ENCODE measurements around the gene SLC1A5.
"Not testable (repeated sequence)": the region's sequence is repeated elsewhere in the genome, so short reads cannot be mapped to it uniquely, and the experiment has no call there.

SLC1A5 gene

GRCh38 chr19:46782355-46783019 lies 5.9 kb downstream of the SLC1A5 start:
- no peak for DNase-seq
- TF ChIP-seq EZH2phosphoT487 (IDR thresholded peaks at IDR 0.05; ENCODE audit: low read length), result no peak
- TF ChIP-seq CTCF (IDR thresholded peaks at IDR 0.05; ENCODE audit: low read length), result no peak
- no peak for TF ChIP-seq EZH2 (optimal IDR thresholded peaks at IDR 0.05; ENCODE audit: low read depth, low read length)
- Histone ChIP-seq H4K20me1 (ENCODE audit: insufficient read depth, low read length) (peaks cover 17% of the 10 kb centered on the region), H3K9me3 (replicated peaks; ENCODE audit: insufficient read depth, low read length) (no peaks in the 10 kb centered on the region), H3K27ac (ENCODE audit: low read length) (no peak overlapping the region), H3K36me3 (replicated peaks; ENCODE audit: insufficient read depth, low read length) (peaks cover 24% of the 10 kb centered on the region), H2AFZ (ENCODE audit: low read length) (no peak overlapping the region), H3F3A (ENCODE audit: insufficient read depth, low read length) (peaks cover 38% of the 10 kb centered on the region), H3K4me1 (ENCODE audit: low read length) (peaks cover 11% of the 10 kb centered on the region; the same call in 1 of the 2 replicates), H3K9ac (ENCODE audit: low read length) (no peak overlapping the region), H3K4me3 (ENCODE audit: low read length) (no peak overlapping the region), H3K9me2 (replicated peaks; ENCODE audit: insufficient read depth, low read length) (no peaks in the 10 kb centered on the region), H3K79me2 (ENCODE audit: low read length) (peaks cover 74% of the 10 kb centered on the region), H3K27me3 (replicated peaks; ENCODE audit: insufficient read depth, low read length) (no peaks in the 10 kb centered on the region), H3K4me2 (ENCODE audit: low read depth, low read length) (no peak overlapping the region)

DNA sequence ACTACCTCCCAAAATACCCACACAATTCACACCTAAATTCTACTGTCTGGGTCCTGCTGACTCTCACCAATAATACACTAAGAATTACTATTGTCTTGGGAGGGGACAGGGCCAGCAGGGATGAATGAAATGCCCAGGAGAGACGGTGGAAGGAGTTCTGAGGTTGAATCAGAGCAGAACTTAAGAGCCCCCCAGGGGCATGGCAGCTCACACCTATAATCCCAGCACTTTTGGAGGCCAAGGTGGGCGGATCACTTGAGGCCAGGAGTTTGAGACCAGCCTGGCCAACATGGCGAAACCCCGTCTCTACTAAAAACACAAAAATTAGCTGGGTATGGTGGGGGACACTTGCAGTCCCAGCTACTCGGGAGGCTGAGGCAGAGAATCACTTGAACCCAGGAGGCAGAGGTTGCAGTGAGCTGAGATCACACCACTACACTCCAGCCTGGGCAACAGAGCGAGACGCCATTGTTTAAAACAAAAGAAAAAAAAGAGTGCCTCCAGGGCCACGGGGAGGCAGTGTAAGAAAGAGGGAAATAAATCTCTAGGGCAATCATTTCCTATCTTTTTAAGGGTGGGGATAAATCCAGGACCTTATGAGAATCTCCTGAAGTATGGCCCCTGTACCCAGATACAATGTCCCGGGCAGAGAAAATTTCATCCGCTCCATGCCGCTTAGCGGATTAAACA lies 10.3 kb downstream of the SLC1A5 start:
- H4K20me1 ChIP-seq (ENCODE audit: insufficient read depth, low read length), result peaks cover 10% of the 10 kb centered on the region
- H3K4me1 ChIP-seq (ENCODE audit: low read length); H3K9me3 ChIP-seq (replicated peaks; ENCODE audit: insufficient read depth, low read length); DNase-seq; H3K27ac ChIP-seq (ENCODE audit: low read length); H3K4me2 ChIP-seq (ENCODE audit: low read depth, low read length); H3K9me2 ChIP-seq (replicated peaks; ENCODE audit: insufficient read depth, low read length); H3K9ac ChIP-seq (ENCODE audit: low read length); H2AFZ ChIP-seq (ENCODE audit: low read length); H3K27me3 ChIP-seq (replicated peaks; ENCODE audit: insufficient read depth, low read length); H3K4me3 ChIP-seq (ENCODE audit: low read length): not testable (repeated sequence)
- peaks cover 17% of the 10 kb centered on the region for H3F3A ChIP-seq (ENCODE audit: insufficient read depth, low read length)
- peaks cover 27% of the 10 kb centered on the region for H3K36me3 ChIP-seq (replicated peaks; ENCODE audit: insufficient read depth, low read length)
- peaks cover 37% of the 10 kb centered on the region for H3K79me2 ChIP-seq (ENCODE audit: low read length)

DNA sequence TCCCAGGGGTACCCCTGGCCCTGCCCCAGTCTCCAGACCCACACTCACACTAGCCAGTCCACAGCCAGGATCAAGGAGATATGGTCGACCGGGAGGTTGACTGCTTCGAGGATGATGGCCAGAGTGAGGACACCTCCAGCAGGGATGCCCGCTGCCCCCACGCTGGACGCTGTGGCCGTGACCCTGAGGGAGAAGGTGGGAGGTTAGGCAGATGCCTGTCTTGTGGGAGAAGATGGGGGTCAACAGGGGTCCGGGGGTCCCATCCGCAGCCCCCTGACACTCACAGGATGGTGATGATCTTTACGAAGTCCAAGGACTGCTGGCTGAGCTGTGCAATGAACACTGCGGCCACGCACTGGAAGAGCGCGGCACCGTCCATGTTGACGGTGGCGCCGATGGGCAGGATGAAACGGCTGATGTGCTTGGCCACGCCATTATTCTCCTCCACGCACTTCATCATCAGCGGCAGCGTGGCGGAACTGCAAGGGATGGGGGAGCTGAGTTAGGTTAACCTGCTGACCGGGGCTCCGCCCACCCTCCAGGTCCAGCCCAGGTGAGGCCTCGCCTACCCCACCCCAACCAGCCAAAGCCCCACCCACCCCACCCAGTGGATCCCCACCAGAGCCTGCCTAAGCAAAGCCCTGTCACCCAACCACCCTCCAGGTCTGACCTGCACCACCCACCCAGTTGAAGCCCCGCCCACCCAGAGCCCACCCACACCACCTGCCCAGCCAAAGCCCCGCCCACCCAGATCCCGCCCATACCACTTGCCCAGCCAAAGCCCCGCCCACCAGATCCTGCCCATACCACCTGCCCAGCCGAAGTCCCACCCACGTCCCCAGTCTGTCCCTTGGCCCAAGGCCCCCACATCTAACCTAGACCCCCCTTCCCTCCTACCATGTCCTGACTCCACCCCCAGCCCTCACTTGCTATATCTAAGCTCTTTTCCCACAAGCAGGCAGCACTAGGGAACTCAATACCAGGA lies 11.2 kb downstream of the SLC1A5 start:
- no peak for DNase-seq
- H3K36me3 ChIP-seq (replicated peaks; ENCODE audit: insufficient read depth, low read length), result peaks cover 19% of the 10 kb centered on the region
- H2AFZ ChIP-seq (ENCODE audit: low read length), result no peak overlapping the region
- no peak overlapping the region for H3K4me3 ChIP-seq (ENCODE audit: low read length)
- H3K4me2 ChIP-seq (ENCODE audit: low read depth, low read length), result no peak overlapping the region
- no peak overlapping the region for H3K9ac ChIP-seq (ENCODE audit: low read length)
- no peaks in the 10 kb centered on the region for H3K9me2 ChIP-seq (replicated peaks; ENCODE audit: insufficient read depth, low read length)
- H3F3A ChIP-seq (ENCODE audit: insufficient read depth, low read length), result peaks cover 20% of the 10 kb centered on the region
- no peaks in the 10 kb centered on the region for H3K9me3 ChIP-seq (replicated peaks; ENCODE audit: insufficient read depth, low read length)
- no peak overlapping the region for H3K27ac ChIP-seq (ENCODE audit: low read length)
- no peaks in the 10 kb centered on the region for H3K4me1 ChIP-seq (ENCODE audit: low read length)
- no peaks in the 10 kb centered on the region for H3K27me3 ChIP-seq (replicated peaks; ENCODE audit: insufficient read depth, low read length)
- peaks cover 4% of the 10 kb centered on the region; the same call in 1 of the 2 replicates for H4K20me1 ChIP-seq (ENCODE audit: insufficient read depth, low read length)
- H3K79me2 ChIP-seq (ENCODE audit: low read length), result peaks cover 28% of the 10 kb centered on the region
- TF ChIP-seq CTCF (IDR thresholded peaks at IDR 0.05; ENCODE audit: low read length), result no peak
- no peak for TF ChIP-seq EZH2phosphoT487 (IDR thresholded peaks at IDR 0.05; ENCODE audit: low read length)
- TF ChIP-seq EZH2 (optimal IDR thresholded peaks at IDR 0.05; ENCODE audit: low read depth, low read length), result no peak

Data from MM.1S (cell line).